ENCODE data around the gene TMC4.

GRCh38 chr19:54180691-54181091 lies 7.7 kb upstream of the TMC4 start:
- TF ChIP-seq POLR2A (IDR thresholded peaks at IDR 0.05) (no peak), CTCF (IDR thresholded peaks at IDR 0.05 in 4 of 5, conservative IDR thresholded peaks at IDR 0.05 in 1 of 5) (no peak)

All from gastrocnemius medialis (tissue), 4 donors.